H1 (cell line): Measurements from ENCODE around the gene ABCA2. TPM values are rescaled to one million over a fixed set of nuclear protein-coding genes. Genes with fewer than 3 reads are reported as not detected.

Experiments used
- CTCF ChIA-PET: fragments of 300-600 bp; sonication (Branson Sonifier 250); formaldehyde crosslinking; loops from one replicate; lab custom pipeline; 2021; ENCODE audit not compliant: partially characterized antibody; lab: Charles Lee
- POLR2A ChIA-PET: fragments of 300-600 bp; sonication (Branson Sonifier 250); formaldehyde crosslinking; loops from one replicate; lab custom pipeline; 2021; ENCODE audit warnings: inconsistent platforms; ENCODE audit not compliant: partially characterized antibody; lab: Charles Lee
- DNase-seq, 2 experiments: peaks; one replicate each; pipeline versions ENCODE4 v3.0.0 to v3.0.0-alpha.2; 2010 to 2022; ENCODE audit warnings: low spot score in 2 of 2, low read depth in 1 of 2, mixed read lengths in 1 of 2
- FAIRE-seq: peaks from 2 replicates; lab custom pipeline; 2011; peaks lifted over from hg19 to GRCh38; lab: Jason Lieb, UNC
- H2AFZ ChIP-seq: 2 replicates; pipeline ENCODE4 v1.8.1; 2012; ENCODE audit warnings: low read length, inconsistent platforms
- H2AK5ac ChIP-seq: 2 replicates; pipeline ENCODE4 v1.6.1; 2013; ENCODE audit warnings: low read depth, low read length
- H2BK120ac ChIP-seq: replicated peaks from 2 replicates; pipeline ENCODE3; 2013; ENCODE audit warnings: low read depth, low read length, inconsistent platforms
- H2BK12ac ChIP-seq: 2 replicates; pipeline ENCODE4 v1.6.1; 2013; ENCODE audit warnings: low read depth, low read length
- H2BK15ac ChIP-seq: 2 replicates; pipeline ENCODE4 v1.6.1; 2013; ENCODE audit warnings: low read length
- H2BK20ac ChIP-seq: 2 replicates; pipeline ENCODE4 v1.6.1; 2013; ENCODE audit warnings: low read length
- H2BK5ac ChIP-seq: 2 replicates; pipeline ENCODE4 v1.6.1; 2013; ENCODE audit warnings: low read depth, low read length
- H3K14ac ChIP-seq: 2 replicates; pipeline ENCODE4 v1.6.1; 2013; ENCODE audit warnings: inconsistent platforms; ENCODE audit not compliant: insufficient read length
- H3K18ac ChIP-seq: 2 replicates; pipeline ENCODE4 v1.6.1; 2013; ENCODE audit warnings: low read length; ENCODE audit errors: extremely low read depth
- H3K23ac ChIP-seq: 2 replicates; pipeline ENCODE4 v1.6.1; 2013; ENCODE audit warnings: inconsistent platforms; ENCODE audit not compliant: insufficient read length
- H3K23me2 ChIP-seq: 2 replicates; pipeline ENCODE4 v1.6.1; 2013; ENCODE audit warnings: low read depth, low read length
- H3K27ac ChIP-seq: 2 replicates; pipeline ENCODE4 v1.6.1; 2011; ENCODE audit warnings: low read depth, low read length, inconsistent platforms
- H3K27me3 ChIP-seq, 4 experiments: replicated peaks in 1 of 4; 1 replicate in 1 of 4; 2 replicates in 3 of 4; pipeline versions ENCODE4 v1.6.1 to v1.8.1; 2011 to 2013; ENCODE audit warnings: low read length in 3 of 4, mild to moderate bottlenecking in 3 of 4, inconsistent platforms in 2 of 4, mixed read lengths in 2 of 4, moderate library complexity in 1 of 4; ENCODE audit not compliant: control insufficient read depth in 3 of 4, insufficient read depth in 3 of 4; ENCODE audit errors: extremely low read depth in 1 of 4
- H3K36me3 ChIP-seq, 4 experiments: 2 replicates each; pipeline versions ENCODE4 v1.6.1 to v1.8.1; 2011 to 2013; ENCODE audit warnings: mild to moderate bottlenecking in 4 of 4, low read length in 3 of 4, moderate library complexity in 2 of 4, control low read depth in 1 of 4, inconsistent platforms in 1 of 4; ENCODE audit not compliant: insufficient read depth in 4 of 4, control insufficient read depth in 2 of 4
- H3K4ac ChIP-seq: replicated peaks from 2 replicates; pipeline ENCODE3; 2013; ENCODE audit warnings: low read length, low read depth, mixed read lengths, inconsistent platforms; ENCODE audit not compliant: insufficient read length
- H3K4me1 ChIP-seq, 4 experiments: replicated peaks in 1 of 4; 1 replicate in 1 of 4; 2 replicates in 3 of 4; pipeline versions ENCODE4 v1.6.1 to v1.8.1; 2011 to 2013; ENCODE audit warnings: low read length in 3 of 4, inconsistent platforms in 2 of 4, mixed read lengths in 1 of 4; ENCODE audit not compliant: insufficient read depth in 4 of 4, control insufficient read depth in 3 of 4
- H3K4me2 ChIP-seq, 2 experiments: 2 replicates each; pipeline versions ENCODE4 v1.6.1 to v1.8.1; 2011 to 2013; ENCODE audit warnings: low read depth in 2 of 2, low read length in 2 of 2, control low read depth in 1 of 2, inconsistent platforms in 1 of 2, mild to moderate bottlenecking in 1 of 2; ENCODE audit not compliant: insufficient read depth in 1 of 2
- H3K4me3 ChIP-seq, 4 experiments: fragments of 200-600, 300-600 bp in 1 of 4; sonication (generic), shearing (Covaris generic), sonication (Bioruptor Twin) in 1 of 4; 2 replicates each; pipeline versions ENCODE4 v1.5.1 to v1.8.1; 2011 to 2016; ENCODE audit warnings: low read length in 4 of 4, low read depth in 3 of 4, control low read depth in 2 of 4, inconsistent platforms in 2 of 4, mild to moderate bottlenecking in 2 of 4, mixed read lengths in 1 of 4, moderate library complexity in 1 of 4; ENCODE audit not compliant: insufficient read depth in 2 of 4; ENCODE audit errors: extremely low read depth in 1 of 4
- H3K56ac ChIP-seq: replicated peaks from 2 replicates; pipeline ENCODE3; 2013; ENCODE audit warnings: low read depth, mild to moderate bottlenecking, mixed read lengths, low read length, inconsistent platforms; ENCODE audit not compliant: insufficient read length
- H3K79me1 ChIP-seq: 2 replicates; pipeline ENCODE4 v1.6.1; 2013; ENCODE audit warnings: low read depth, low read length, control low read depth
- H3K79me2 ChIP-seq, 2 experiments: 2 replicates each; pipeline versions ENCODE4 v1.6.1 to v1.8.1; 2012 to 2013; ENCODE audit warnings: low read length in 2 of 2, mild to moderate bottlenecking in 2 of 2, inconsistent platforms in 1 of 2; ENCODE audit not compliant: insufficient read depth in 2 of 2, control insufficient read depth in 1 of 2
- H3K9ac ChIP-seq, 4 experiments: replicated peaks in 1 of 4; 1 replicate in 1 of 4; 2 replicates in 3 of 4; pipeline versions ENCODE4 v1.6.1 to v1.8.1; 2011 to 2013; ENCODE audit warnings: low read depth in 3 of 4, low read length in 3 of 4, control low read depth in 2 of 4, mild to moderate bottlenecking in 2 of 4, moderate library complexity in 2 of 4, inconsistent platforms in 1 of 4; ENCODE audit errors: extremely low read depth in 1 of 4
- H3K9me3 ChIP-seq, 2 experiments: 2 replicates each; pipeline versions ENCODE4 v1.6.1 to v1.8.1; 2012 to 2013; ENCODE audit warnings: mild to moderate bottlenecking in 2 of 2, moderate library complexity in 2 of 2, control low read depth in 1 of 2, inconsistent platforms in 1 of 2, low read depth in 1 of 2, low read length in 1 of 2, mixed read lengths in 1 of 2; ENCODE audit not compliant: insufficient read depth in 2 of 2
- H4K20me1 ChIP-seq, 2 experiments: replicated peaks in 1 of 2; 2 replicates each; pipeline versions ENCODE3 to v1.8.1; 2011 to 2013; ENCODE audit warnings: inconsistent platforms in 2 of 2, low read length in 2 of 2, mild to moderate bottlenecking in 1 of 2; ENCODE audit not compliant: insufficient read depth in 2 of 2, control insufficient read depth in 1 of 2
- H4K5ac ChIP-seq: 2 replicates; pipeline ENCODE4 v1.6.1; 2013; ENCODE audit warnings: low read length, low read depth, mixed read lengths, inconsistent platforms; ENCODE audit not compliant: insufficient read length
- H4K8ac ChIP-seq: 2 replicates; pipeline ENCODE4 v1.8.0; 2013; ENCODE audit warnings: mild to moderate bottlenecking, moderate library complexity, low read length, inconsistent platforms; ENCODE audit not compliant: insufficient read depth; ENCODE audit errors: extremely low read depth
- H4K91ac ChIP-seq: replicated peaks from 2 replicates; pipeline ENCODE3; 2013; ENCODE audit warnings: low read length, mixed read lengths, inconsistent platforms; ENCODE audit not compliant: insufficient read length
- ASH2L ChIP-seq: fragments of 200-600, 300-600 bp; sonication (generic); IDR thresholded peaks from one replicate; pipeline ENCODE4 v1.7.1; 2017; ENCODE audit warnings: low read length
- CBX5 ChIP-seq: fragments of 300-800, 300-1000 bp; sonication (generic); IDR thresholded peaks from 2 replicates; pipeline ENCODE4 v1.7.1; 2016; ENCODE audit warnings: antibody characterized with exemption, low read length, low read depth
- CEBPB ChIP-seq: IDR thresholded peaks from 2 replicates; pipeline ENCODE4 v1.6.1; 2012; ENCODE audit warnings: low read depth, low read length
- CTBP2 ChIP-seq: IDR thresholded peaks from 2 replicates; pipeline ENCODE4 v1.7.0; 2011; ENCODE audit warnings: borderline replicate concordance, mild to moderate bottlenecking, moderate library complexity, mixed read lengths, low read length; ENCODE audit not compliant: insufficient read depth, insufficient read length
- JUN ChIP-seq: IDR thresholded peaks from 2 replicates; pipeline ENCODE4 v1.6.1; 2011; ENCODE audit warnings: low read depth, mild to moderate bottlenecking, improper control_type of control experiment, low read length
- RBBP5 ChIP-seq: IDR thresholded peaks from 2 replicates; pipeline ENCODE4 v1.7.1; 2012; ENCODE audit warnings: low read depth, mild to moderate bottlenecking, inconsistent platforms, low read length, moderate library complexity, borderline replicate concordance
- SAP30 ChIP-seq: fragments of 300-600 bp; sonication (generic); IDR thresholded peaks from 2 replicates; pipeline ENCODE4 v1.7.1; 2012; ENCODE audit warnings: low read length, moderate library complexity, mild to moderate bottlenecking, inconsistent platforms; ENCODE audit not compliant: insufficient read depth, insufficient replicate concordance
- TAF1 ChIP-seq: IDR thresholded peaks from 2 replicates; pipeline ENCODE4 v1.6.1; 2011; ENCODE audit warnings: mild to moderate bottlenecking, low read depth, low read length
- TAF7 ChIP-seq: optimal IDR thresholded peaks from 2 replicates; pipeline ENCODE3; 2011; ENCODE audit warnings: low read depth, mild to moderate bottlenecking, inconsistent platforms, low read length, moderate library complexity, borderline replicate concordance
- USF2 ChIP-seq: IDR thresholded peaks from 2 replicates; pipeline ENCODE4 v1.6.1; 2011; ENCODE audit warnings: low read length, improper control_type of control experiment
- WGBS, 2 experiments: shearing (Covaris generic) in 1 of 2; methylation state at CpG; one replicate each; pipeline versions ENCODE4 v1.1.6 to v1.1.7; 2013 to 2015; ENCODE audit warnings: low lambda C conversion rate in 2 of 2, mixed read lengths in 2 of 2, inconsistent platforms in 1 of 2, low coverage in 1 of 2, missing lambda C conversion rate in 1 of 2; ENCODE audit not compliant: insufficient replicate concordance in 2 of 2, insufficient coverage in 1 of 2, insufficient read length in 1 of 2; ENCODE audit errors: extremely low coverage in 1 of 2, missing lambda C conversion rate in 1 of 2; 5-methylcytosine and 5-hydroxymethylcytosine counted together
- polyA plus RNA-seq, 7 experiments: library from polyadenylated mRNA; depleted of rRNA in 3 of 7; stranded (reverse) in 5 of 7; unstranded in 2 of 7; fragments of >200 nt in 5 of 7; fragments of 200-250 nt in 2 of 7; gene quantifications; 1 replicate in 5 of 7; 2 replicates in 1 of 7; 4 replicates in 1 of 7; pipeline versions ENCODE4 v1.2.1 to v1.2.3, GENCODE V29; 2011 to 2013; ENCODE audit warnings: missing spikeins in 2 of 7, mixed read lengths in 2 of 7
- total RNA-seq: library from RNA; stranded (reverse); fragmentation: NEBNext Ultra II Directional; extraction: Animal tissue kit (Norgen Biotek cat#: 25700); gene quantifications from 2 replicates; pipeline ENCODE4 v1.2.1, GENCODE V29; 2021

Gene ABCA2
- total and polyA plus RNA-seq, 2 of the 8 experiments (the other 6 are each of a cell fraction or from before 2014, with no cell fraction given), result 12.5 to 14.3 TPM

GRCh38 chr9:136983167-136983566 is 44.9 kb downstream of the ABCA2 start:
- CTCF ChIA-PET, result no interaction called here
- FAIRE-seq, result no peak
- Histone ChIP-seq H2AFZ (no peak overlapping the region), H3K4me2 (no peak overlapping the region), H4K20me1 (peaks cover 0 to 1% of the 10 kb centered on the region in 2 experiments), H3K18ac (no peak overlapping the region), H3K27me3 (peaks cover 13 to 38% (median 35%) of the 10 kb centered on the region in 4 experiments), H2BK20ac (no peak overlapping the region), H3K23me2 (peaks cover 13% of the 10 kb centered on the region; the same call in 1 of the 2 replicates), H2AK5ac (0 out of 2 replicates have a peak overlapping the region, but pooled peaks have one; percentile 53), H3K4ac (no peak overlapping the region), H3K23ac (no peak overlapping the region), H3K9ac (no peak overlapping the region), H2BK5ac (no peak overlapping the region), H4K8ac (no peak overlapping the region), H3K14ac (no peak overlapping the region), H3K36me3 (no peaks in the 10 kb centered on the region), H3K56ac (no peak overlapping the region), H4K5ac (no peak overlapping the region), H3K79me1 (no peaks in the 10 kb centered on the region), H3K4me1 (peaks cover 0 to 6% (median 4%) of the 10 kb centered on the region in 4 experiments; a peak in 4 of 7 replicates), H2BK12ac (no peak overlapping the region), H2BK120ac (no peak overlapping the region), H3K27ac (no peak overlapping the region), H3K4me3 (no peak overlapping the region), H4K91ac (no peak overlapping the region), H3K9me3 (no peaks in the 10 kb centered on the region), H3K79me2 (no peaks in the 10 kb centered on the region), H2BK15ac (no peak overlapping the region)
- no peak for DNase-seq
- POLR2A ChIA-PET, result no interaction called here
- 95% methylated on average over 9 of the region's 9 CpGs; no CpG with 5 or more reads in 1 of the 2 experiments for WGBS, 2 experiments
- TF ChIP-seq JUN (no peak), CTBP2 (no peak), RBBP5 (no peak), CBX5 (no peak), CEBPB (no peak), USF2 (no peak), TAF7 (no peak), SAP30 (no peak), TAF1 (no peak), ASH2L (no peak)
